Natural killer cell (primary cell): ENCODE results near the gene PIGV. TPM values are rescaled to one million over a fixed set of nuclear protein-coding genes. Genes with fewer than 3 reads are reported as not detected.
A peak's percentile ranks its signal among the peaks of the same experiment; 100 is the strongest.

Source experiments
- ATAC-seq, 3 donors: fragments of 150-1000 bp in 2 of 3; fragments of 200-7000 bp in 1 of 3; cut with Tn5 transposase; 1 replicate in 1 of 3; 2 replicates in 2 of 3; pipeline ENCODE4 v1.10.0; 2021; ENCODE audit warnings: mild to moderate bottlenecking in 2 of 3, moderate library complexity in 2 of 3
- DNase-seq, 2 donors: peaks; one replicate each; pipeline versions ENCODE4 v3.0.0 to v3.0.0-alpha.2; 2013 to 2021; ENCODE audit warnings: mixed read lengths in 1 of 2
- H3K27ac ChIP-seq: one replicate; pipeline ENCODE4 v1.5.1; 2013; ENCODE audit warnings: mild to moderate bottlenecking, low read length
- H3K27me3 ChIP-seq: one replicate; pipeline ENCODE4 v1.6.1; 2013; ENCODE audit warnings: low read length; ENCODE audit not compliant: control insufficient read depth, insufficient read depth
- H3K36me3 ChIP-seq: one replicate; pipeline ENCODE4 v1.6.1; 2013; ENCODE audit warnings: low read length; ENCODE audit not compliant: control insufficient read depth, insufficient read depth
- H3K4me1 ChIP-seq: one replicate; pipeline ENCODE4 v1.6.1; 2013; ENCODE audit warnings: low read length; ENCODE audit not compliant: control insufficient read depth, insufficient read depth
- H3K4me3 ChIP-seq: one replicate; pipeline ENCODE4 v1.5.1; 2013; ENCODE audit warnings: low read length
- H3K9me3 ChIP-seq: one replicate; pipeline ENCODE4 v1.6.1; 2013; ENCODE audit warnings: low read length; ENCODE audit not compliant: control insufficient read depth, insufficient read depth
- H3K27ac Mint-ChIP-seq, 2 donors: one replicate each; pipeline ENCODE4 v1.8.0; 2022; ENCODE audit warnings: mild to moderate bottlenecking in 2 of 2, mixed read lengths in 2 of 2, moderate library complexity in 1 of 2
- H3K27me3 Mint-ChIP-seq, 2 donors: one replicate each; pipeline ENCODE4 v1.8.0; 2022; ENCODE audit warnings: low read depth in 2 of 2, mixed read lengths in 2 of 2
- H3K36me3 Mint-ChIP-seq: one replicate; pipeline ENCODE4 v1.8.0; 2022; ENCODE audit warnings: mixed read lengths
- H3K4me1 Mint-ChIP-seq, 2 donors: one replicate each; pipeline ENCODE4 v1.8.0; 2022; ENCODE audit warnings: mixed read lengths in 2 of 2
- H3K4me3 Mint-ChIP-seq: one replicate; pipeline ENCODE4 v1.8.0; 2022; ENCODE audit warnings: mild to moderate bottlenecking, moderate library complexity, mixed read lengths
- H3K9me3 Mint-ChIP-seq, 2 donors: one replicate each; pipeline ENCODE4 v1.8.0; 2022; ENCODE audit warnings: mixed read lengths in 2 of 2
- CTCF ChIP-seq: fragments of 200-600 bp; IDR thresholded peaks from one replicate; pipeline ENCODE4 v1.8.0; 2022; ENCODE audit warnings: antibody characterized with exemption
- WGBS: methylation state at CpG from one replicate; pipeline ENCODE4 v1.1.7; 2013; ENCODE audit warnings: missing lambda C conversion rate; ENCODE audit not compliant: insufficient coverage; 5-methylcytosine and 5-hydroxymethylcytosine counted together
- intact Hi-C: fragments of 100-400 bp; cut with micrococcal nuclease; formaldehyde crosslinking; loops from one replicate; pipeline ENCODE4 v1.14.2; 2022
- total RNA-seq, 4 donors: library from RNA; stranded (reverse); fragments of 120-200 nt in 1 of 4; gene quantifications; one replicate each; pipeline versions ENCODE4 v1.2.3 to v1.2.4, GENCODE V29; 2013 to 2022

PIGV gene
- total RNA-seq, 3 donors from 2014 or later (not counting 1 experiment from before 2014, with no cell fraction given) = 23.1 to 35.2 (median 30.3) TPM

DNA sequence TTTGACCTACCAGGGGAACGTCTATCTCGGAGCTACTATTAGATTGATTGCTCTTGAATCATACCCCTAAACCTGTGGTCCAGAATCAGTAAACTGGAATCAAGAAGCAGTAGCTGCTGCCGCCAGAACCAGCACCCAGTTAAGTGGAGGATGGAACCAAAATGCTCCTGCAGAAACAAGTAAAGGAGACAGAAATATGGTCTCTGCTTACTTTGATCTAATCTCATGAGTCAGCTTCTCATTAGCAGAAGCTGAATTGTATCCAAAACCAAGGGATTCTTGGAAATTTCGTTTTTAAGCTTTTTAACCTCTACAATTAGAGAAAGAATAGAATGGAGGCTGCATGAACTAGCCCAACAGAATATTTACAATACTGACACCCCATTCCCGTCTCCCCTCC lies 42.6 kb upstream of the PIGV start:
- H3K4me1 ChIP-seq = peaks cover 45% of the 10 kb centered on the region
- H3K36me3 ChIP-seq = peaks cover 46% of the 10 kb centered on the region
- Mint-ChIP-seq H3K27ac (peak overlapping the region; percentile 92 to 93), H3K4me1 (peaks cover 66 to 68% of the 10 kb centered on the region in 2 donors), H3K4me3 (no peak overlapping the region), H3K36me3 (no peaks in the 10 kb centered on the region), H3K9me3 (no peaks in the 10 kb centered on the region), H3K27me3 (no peaks in the 10 kb centered on the region)
- H3K27ac ChIP-seq = peak overlapping the region; percentile 76
- TF ChIP-seq CTCF = no peak
- DNase-seq = no peak
- no peaks in the 10 kb centered on the region for H3K27me3 ChIP-seq
- ATAC-seq = no peak
- intact Hi-C loops = loop anchor here (2.0 kb wide), 1 partner anchor 16 kb away; no protein-coding TSS in a partner anchor
- H3K9me3 ChIP-seq = no peaks in the 10 kb centered on the region
- no peak overlapping the region for H3K4me3 ChIP-seq
- WGBS = 75% methylated on average over 4 of the region's 5 CpGs

- no peak overlapping the region for H3K27ac ChIP-seq
- no peaks in the 10 kb centered on the region for H3K27me3 Mint-ChIP-seq
- H3K9me3 ChIP-seq = no peaks in the 10 kb centered on the region
- no peak for DNase-seq
- no peaks in the 10 kb centered on the region for H3K36me3 Mint-ChIP-seq
- peaks cover 52% of the 10 kb centered on the region for H3K4me1 ChIP-seq
- no peak for ATAC-seq
- H3K9me3 Mint-ChIP-seq = no peaks in the 10 kb centered on the region
- intact Hi-C loops = no loop called here
- H3K4me3 Mint-ChIP-seq = no peak overlapping the region
- peaks cover 67 to 73% of the 10 kb centered on the region in 2 donors for H3K4me1 Mint-ChIP-seq
- peak overlapping the region; percentile 92 to 93 for H3K27ac Mint-ChIP-seq
- no peaks in the 10 kb centered on the region for H3K27me3 ChIP-seq
- WGBS = 99% methylated on average over 5 of the region's 5 CpGs
- peaks cover 37% of the 10 kb centered on the region for H3K36me3 ChIP-seq
- TF ChIP-seq CTCF = no peak
- no peak overlapping the region for H3K4me3 ChIP-seq
Observed at GRCh38 chr1:26747048-26747447, 40.7 kb upstream of the PIGV start.

- Histone ChIP-seq H3K36me3 (peaks cover 41% of the 10 kb centered on the region), H3K27me3 (no peaks in the 10 kb centered on the region), H3K9me3 (no peaks in the 10 kb centered on the region), H3K4me3 (no peak overlapping the region), H3K27ac (no peak overlapping the region), H3K4me1 (peaks cover 52% of the 10 kb centered on the region)
- Mint-ChIP-seq H3K4me1 (peaks cover 75 to 81% of the 10 kb centered on the region in 2 donors), H3K9me3 (no peaks in the 10 kb centered on the region), H3K27ac (peak overlapping the region; percentile 68 to 92), H3K36me3 (no peaks in the 10 kb centered on the region), H3K4me3 (no peak overlapping the region), H3K27me3 (no peaks in the 10 kb centered on the region)
- 100% methylated on average over 1 of the region's 1 CpG for WGBS
- intact Hi-C loops = no loop called here
- no peak for TF ChIP-seq CTCF
- ATAC-seq (no peak), DNase-seq (no peak)
Observed at GRCh38 chr1:26748351-26748750, 39.4 kb upstream of the PIGV start.

GRCh38 chr1:26749458-26749857 lies 38.3 kb upstream of the PIGV start:
- H3K36me3 Mint-ChIP-seq = no peaks in the 10 kb centered on the region
- peaks cover 49% of the 10 kb centered on the region for H3K36me3 ChIP-seq
- H3K27me3 ChIP-seq = no peaks in the 10 kb centered on the region
- H3K9me3 ChIP-seq = no peaks in the 10 kb centered on the region
- H3K27me3 Mint-ChIP-seq = no peaks in the 10 kb centered on the region
- ATAC-seq (no peak), DNase-seq (no peak)
- intact Hi-C loops = no loop called here
- peak overlapping the region; percentile 74 to 83 for H3K27ac Mint-ChIP-seq
- peaks cover 71 to 81% of the 10 kb centered on the region in 2 donors for H3K4me1 Mint-ChIP-seq
- H3K4me3 ChIP-seq = no peak overlapping the region
- H3K4me1 ChIP-seq = peaks cover 42% of the 10 kb centered on the region
- no peaks in the 10 kb centered on the region for H3K9me3 Mint-ChIP-seq
- no peak for TF ChIP-seq CTCF
- H3K27ac ChIP-seq = no peak overlapping the region
- H3K4me3 Mint-ChIP-seq = no peak overlapping the region
- 90% methylated on average over 5 of the region's 5 CpGs for WGBS
